ENCODE measurements around the gene TMEM8B. TPM values are rescaled to one million over a fixed set of nuclear protein-coding genes. Genes with fewer than 3 reads are reported as not detected.

TMEM8B gene
- polyA plus RNA-seq, 1 donor (not counting 4 experiments of a cell fraction or from before 2014, with no cell fraction given): 1.3 TPM

- Histone ChIP-seq H3K4me3 (ENCODE audit: control insufficient read depth in 2 of 3, extremely low read depth in 1 of 3, insufficient read depth in 2 of 3, low read depth in 1 of 3, low read length in 3 of 3) (no peak overlapping the region), H3K27me3 (ENCODE audit: control insufficient read depth, extremely low read depth, insufficient read depth, low read length) (no peaks in the 10 kb centered on the region), H3K36me3 (ENCODE audit: control insufficient read depth in 2 of 2, extremely low read depth in 1 of 2, insufficient read depth in 2 of 2, low read length in 2 of 2) (no peaks in the 10 kb centered on the region), H4K20me1 (ENCODE audit: control insufficient read depth, extremely low read depth, insufficient read depth, low read length) (no peaks in the 10 kb centered on the region), H3K9ac (ENCODE audit: control insufficient read depth, extremely low read depth, insufficient read depth, low read length) (no peak overlapping the region), H2AFZ (ENCODE audit: control insufficient read depth, low read length) (no peak overlapping the region), H3K9me1 (ENCODE audit: control insufficient read depth, extremely low read depth, insufficient read depth, low read length) (no peaks in the 10 kb centered on the region), H3K4me1 (ENCODE audit: control insufficient read depth, extremely low read depth, insufficient read depth, low read length) (peaks cover 16% of the 10 kb centered on the region), H3K4me2 (ENCODE audit: control insufficient read depth, extremely low read depth, insufficient read depth, low read depth, low read length) (no peak overlapping the region), H3K9me3 (ENCODE audit: control insufficient read depth, low read depth, low read length) (no peaks in the 10 kb centered on the region), H3K27ac (ENCODE audit: control insufficient read depth, insufficient read depth, low read length) (no peak overlapping the region), H3K79me2 (ENCODE audit: control insufficient read depth, insufficient read depth, low read length) (no peaks in the 10 kb centered on the region)
- dilution Hi-C loops (cut with MboI; ENCODE audit: extremely low pct_ligation_motif_present, low sequenced_read_pairs): no loop called here
- FAIRE-seq (no peak), DNase-seq (ENCODE audit: low read depth, low spot score) (no peak)
- TF ChIP-seq CTCF (optimal IDR thresholded peaks at IDR 0.05 in 1 of 3, IDR thresholded peaks at IDR 0.05 in 1 of 3, conservative IDR thresholded peaks at IDR 0.05 in 1 of 3; ENCODE audit: extremely low read depth in 1 of 3, insufficient read depth in 2 of 3, low read length in 3 of 3) (peak in 1 of 3 experiments; percentile 19), EZH2 (IDR thresholded peaks at IDR 0.05; ENCODE audit: low read length) (no peak)
These were observed 12.3 kb upstream of the TMEM8B start for GRCh38 chr9:35816708-35817107.

GRCh38 chr9:35818341-35818740, 10.7 kb upstream of the TMEM8B start:
- no peak for TF ChIP-seq EZH2 (IDR thresholded peaks at IDR 0.05; ENCODE audit: low read length)
- TF ChIP-seq CTCF (optimal IDR thresholded peaks at IDR 0.05 in 1 of 3, IDR thresholded peaks at IDR 0.05 in 1 of 3, conservative IDR thresholded peaks at IDR 0.05 in 1 of 3; ENCODE audit: extremely low read depth in 1 of 3, insufficient read depth in 2 of 3, low read length in 3 of 3): no peak
- Histone ChIP-seq H2AFZ (ENCODE audit: control insufficient read depth, low read length) (no peak overlapping the region), H3K4me1 (ENCODE audit: control insufficient read depth, extremely low read depth, insufficient read depth, low read length) (peaks cover 8% of the 10 kb centered on the region), H3K9ac (ENCODE audit: control insufficient read depth, extremely low read depth, insufficient read depth, low read length) (no peak overlapping the region), H3K79me2 (ENCODE audit: control insufficient read depth, insufficient read depth, low read length) (no peaks in the 10 kb centered on the region), H3K27me3 (ENCODE audit: control insufficient read depth, extremely low read depth, insufficient read depth, low read length) (no peaks in the 10 kb centered on the region), H3K36me3 (ENCODE audit: control insufficient read depth in 2 of 2, extremely low read depth in 1 of 2, insufficient read depth in 2 of 2, low read length in 2 of 2) (no peaks in the 10 kb centered on the region), H3K9me3 (ENCODE audit: control insufficient read depth, low read depth, low read length) (no peaks in the 10 kb centered on the region), H3K9me1 (ENCODE audit: control insufficient read depth, extremely low read depth, insufficient read depth, low read length) (no peaks in the 10 kb centered on the region), H4K20me1 (ENCODE audit: control insufficient read depth, extremely low read depth, insufficient read depth, low read length) (no peaks in the 10 kb centered on the region), H3K27ac (ENCODE audit: control insufficient read depth, insufficient read depth, low read length) (no peak overlapping the region), H3K4me2 (ENCODE audit: control insufficient read depth, extremely low read depth, insufficient read depth, low read depth, low read length) (no peak overlapping the region), H3K4me3 (ENCODE audit: control insufficient read depth in 2 of 3, extremely low read depth in 1 of 3, insufficient read depth in 2 of 3, low read depth in 1 of 3, low read length in 3 of 3) (no peak overlapping the region)
- no peak for FAIRE-seq
- dilution Hi-C loops (cut with MboI; ENCODE audit: extremely low pct_ligation_motif_present, low sequenced_read_pairs): no loop called here
- no peak for DNase-seq (ENCODE audit: low read depth, low spot score)
